Choroid plexus epithelial cell (primary cell): ENCODE measurements around the gene FOXP1.

ENCODE experiments used
- DNase-seq: peaks from one replicate; pipeline ENCODE4 v3.0.0-alpha.2; 2010; ENCODE audit warnings: low read depth
- H3K4me3 ChIP-seq: 2 replicates; pipeline ENCODE4 v1.5.1; 2011; ENCODE audit warnings: low read depth, mild to moderate bottlenecking, control low read depth, low read length, moderate library complexity
- TF ChIP-seq, protein P1 (sequence below): conservative IDR thresholded peaks from 2 replicates; pipeline ENCODE4 v1.5.1; 2011; ENCODE audit warnings: low read depth, mild to moderate bottlenecking, control low read depth, inconsistent platforms, low read length, moderate library complexity

Gene FOXP1

DNA sequence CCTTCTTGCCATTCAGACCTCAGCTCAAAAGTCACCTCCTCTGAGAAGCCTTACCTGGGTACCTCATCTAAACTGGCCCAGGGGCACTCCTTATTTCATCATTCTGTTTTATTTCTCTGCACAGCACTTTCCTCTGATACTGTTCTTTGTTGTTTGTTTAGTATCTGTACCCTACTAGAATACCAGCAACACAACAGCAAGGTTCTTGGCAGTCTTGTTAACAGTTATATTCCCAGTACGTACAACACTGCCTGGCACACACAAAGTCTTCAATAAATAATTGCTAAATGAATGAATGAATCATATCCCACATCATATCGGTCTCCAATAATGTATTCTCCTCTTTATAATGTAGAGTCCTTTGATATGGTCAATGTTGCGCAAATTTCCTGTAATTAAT, 188.1 kb downstream of the FOXP1 start:
- no peak overlapping the region for H3K4me3 ChIP-seq
- DNase-seq = no peak
- TF ChIP-seq, protein P1, sequence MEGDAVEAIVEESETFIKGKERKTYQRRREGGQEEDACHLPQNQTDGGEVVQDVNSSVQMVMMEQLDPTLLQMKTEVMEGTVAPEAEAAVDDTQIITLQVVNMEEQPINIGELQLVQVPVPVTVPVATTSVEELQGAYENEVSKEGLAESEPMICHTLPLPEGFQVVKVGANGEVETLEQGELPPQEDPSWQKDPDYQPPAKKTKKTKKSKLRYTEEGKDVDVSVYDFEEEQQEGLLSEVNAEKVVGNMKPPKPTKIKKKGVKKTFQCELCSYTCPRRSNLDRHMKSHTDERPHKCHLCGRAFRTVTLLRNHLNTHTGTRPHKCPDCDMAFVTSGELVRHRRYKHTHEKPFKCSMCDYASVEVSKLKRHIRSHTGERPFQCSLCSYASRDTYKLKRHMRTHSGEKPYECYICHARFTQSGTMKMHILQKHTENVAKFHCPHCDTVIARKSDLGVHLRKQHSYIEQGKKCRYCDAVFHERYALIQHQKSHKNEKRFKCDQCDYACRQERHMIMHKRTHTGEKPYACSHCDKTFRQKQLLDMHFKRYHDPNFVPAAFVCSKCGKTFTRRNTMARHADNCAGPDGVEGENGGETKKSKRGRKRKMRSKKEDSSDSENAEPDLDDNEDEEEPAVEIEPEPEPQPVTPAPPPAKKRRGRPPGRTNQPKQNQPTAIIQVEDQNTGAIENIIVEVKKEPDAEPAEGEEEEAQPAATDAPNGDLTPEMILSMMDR = no peak

DNA sequence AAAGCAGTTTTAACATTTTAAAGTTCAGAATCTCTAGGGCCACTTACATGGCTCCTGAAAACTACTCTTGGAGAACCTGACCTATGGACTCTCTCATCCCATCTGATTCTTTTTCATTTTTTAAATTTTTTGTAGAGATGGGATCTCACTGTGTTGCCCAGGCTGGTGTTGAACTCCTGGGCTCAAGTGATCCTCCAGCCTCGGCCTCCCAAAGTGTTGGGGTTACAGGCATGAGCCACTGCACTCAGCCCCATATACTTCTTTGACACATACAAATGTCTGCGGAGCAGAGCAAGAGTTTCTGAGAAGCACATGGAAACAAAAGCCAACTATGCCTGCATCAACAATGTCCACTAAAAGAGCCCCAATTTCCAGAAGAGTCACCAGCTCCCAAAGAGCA, 189.8 kb downstream of the FOXP1 start:
- TF ChIP-seq, protein P1 = no peak
- H3K4me3 ChIP-seq = no peak overlapping the region
- DNase-seq = no peak

DNA sequence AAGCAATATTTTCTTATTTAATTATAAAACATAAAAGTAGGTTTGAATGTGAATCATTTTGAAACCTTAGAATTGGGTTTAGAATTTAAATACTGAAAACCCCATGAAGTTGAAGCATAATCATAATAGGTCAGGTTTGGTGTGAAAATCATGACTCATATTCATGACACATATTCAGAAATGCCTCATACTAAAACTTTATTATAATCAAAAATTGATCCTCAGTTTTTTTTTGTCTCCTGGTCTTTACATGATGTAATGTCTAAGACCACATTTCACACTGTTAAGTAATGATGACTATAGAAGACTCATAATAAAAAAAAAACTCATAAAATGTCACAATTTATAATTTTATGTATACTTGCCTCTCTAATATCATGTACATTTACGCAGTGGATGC, 190.4 kb downstream of the FOXP1 start:
- H3K4me3 ChIP-seq = no peak overlapping the region
- no peak for DNase-seq
- TF ChIP-seq, protein P1 = no peak

DNA sequence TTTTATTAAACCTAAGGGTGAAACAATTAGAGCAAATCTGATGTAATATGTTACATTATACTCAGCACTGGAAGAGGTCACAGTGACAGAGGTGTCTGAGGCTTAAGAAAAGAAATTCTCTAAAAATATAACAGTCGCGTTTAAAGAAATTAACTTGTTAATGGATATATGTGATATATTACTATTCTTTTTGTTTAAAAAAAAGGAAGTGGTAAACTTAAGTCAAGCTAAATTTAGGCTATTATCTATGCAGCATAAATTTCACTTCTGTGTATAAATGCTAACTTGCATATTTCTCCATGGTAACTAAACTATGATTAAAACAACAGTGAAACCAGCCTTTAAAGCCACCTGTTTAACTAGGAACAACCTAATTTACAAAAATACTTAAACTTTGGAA, 191.3 kb downstream of the FOXP1 start:
- DNase-seq = no peak
- no peak overlapping the region for H3K4me3 ChIP-seq
- TF ChIP-seq, protein P1 = no peak

DNA sequence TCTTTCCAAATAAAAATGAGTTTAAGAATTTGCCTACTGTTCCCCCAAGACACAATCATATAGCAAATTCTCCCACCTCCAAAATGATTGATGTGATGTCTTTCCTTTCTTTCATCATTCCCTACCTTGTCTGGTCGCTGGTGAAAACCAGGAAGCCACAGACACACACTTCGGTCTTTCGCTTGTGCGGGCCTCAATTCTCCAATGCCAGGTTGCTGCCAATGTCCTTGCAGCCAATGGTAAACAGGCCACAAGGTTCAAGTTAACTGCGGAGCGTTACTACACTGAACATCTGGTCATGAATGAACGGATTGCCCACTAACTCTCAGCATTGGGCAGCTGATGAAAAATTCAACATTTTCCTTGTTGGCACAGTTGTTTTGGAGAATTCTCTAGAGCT, 192.2 kb downstream of the FOXP1 start:
- TF ChIP-seq, protein P1 = no peak
- H3K4me3 ChIP-seq = no peak overlapping the region
- DNase-seq = no peak

DNA sequence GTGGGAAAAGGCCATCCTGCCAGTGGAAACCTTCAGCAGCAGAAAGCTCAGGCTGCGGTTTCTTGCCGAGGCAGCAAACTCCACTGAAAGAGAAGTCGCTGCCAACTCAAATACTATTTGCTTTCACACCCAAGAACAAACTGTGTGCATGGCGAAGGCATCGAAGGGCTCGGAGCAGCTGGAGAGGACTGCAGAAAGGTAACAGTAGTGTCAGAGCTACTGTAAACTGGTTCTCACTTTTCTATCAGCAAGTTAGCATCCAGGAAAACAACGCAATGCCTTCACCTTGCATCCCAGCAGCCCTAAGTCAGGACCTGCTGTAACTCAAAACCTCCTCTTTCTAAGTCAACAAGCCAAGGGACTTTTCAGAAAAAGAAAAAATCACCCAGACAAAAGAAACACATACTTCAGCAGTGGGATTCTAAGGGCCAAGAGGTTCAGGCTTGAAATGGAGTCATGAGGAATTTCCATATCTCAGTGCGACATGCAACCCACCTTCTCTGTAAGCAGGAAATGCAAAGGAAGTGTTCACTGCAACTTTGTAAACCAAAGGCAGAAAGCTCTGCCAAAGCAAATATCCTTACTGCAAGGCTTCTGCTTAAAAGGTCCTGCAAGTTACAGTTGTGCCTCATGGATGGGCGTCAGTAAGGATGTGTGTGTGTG, 193.5 kb downstream of the FOXP1 start:
- peak; percentile 87 for DNase-seq

DNA sequence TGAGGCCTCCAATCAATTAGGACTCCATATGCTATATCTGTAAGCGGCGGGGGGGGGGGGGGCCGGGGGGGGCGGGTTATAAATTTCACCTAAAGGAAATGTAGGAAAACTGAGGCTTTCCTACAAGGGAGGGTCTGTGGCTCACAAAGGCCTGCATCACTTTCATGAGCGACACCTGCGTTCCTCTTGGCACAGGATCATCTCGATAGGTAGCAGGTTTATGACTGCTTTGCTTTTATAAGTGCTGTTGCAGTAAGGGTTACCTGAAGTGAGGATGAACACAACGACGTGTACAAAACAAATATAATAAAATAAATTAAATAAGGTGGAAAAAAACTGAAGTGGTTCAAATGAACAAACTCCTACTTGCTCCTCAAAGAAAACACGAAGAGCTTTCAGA, 194.3 kb downstream of the FOXP1 start:
- DNase-seq = no peak
- no peak overlapping the region for H3K4me3 ChIP-seq
- TF ChIP-seq, protein P1 = no peak

More for the DNA sequence above, 193.5 kb downstream of the FOXP1 start:
- TF ChIP-seq, protein P1 = no peak
- no peak overlapping the region for H3K4me3 ChIP-seq
